ENCODE measurements around the gene LGR4. TPM values are rescaled to one million over a fixed set of nuclear protein-coding genes. Genes with fewer than 3 reads are reported as not detected.
A peak's percentile ranks its signal among the peaks of the same experiment; 100 is the strongest.

LGR4 gene
- total RNA-seq, 1 donor: 25.1 TPM

GRCh38 chr11:27433742-27434141 lies 38.8 kb downstream of the LGR4 start:
- no peak for DNase-seq (ENCODE audit: low read depth)
- TF ChIP-seq, protein P1, sequence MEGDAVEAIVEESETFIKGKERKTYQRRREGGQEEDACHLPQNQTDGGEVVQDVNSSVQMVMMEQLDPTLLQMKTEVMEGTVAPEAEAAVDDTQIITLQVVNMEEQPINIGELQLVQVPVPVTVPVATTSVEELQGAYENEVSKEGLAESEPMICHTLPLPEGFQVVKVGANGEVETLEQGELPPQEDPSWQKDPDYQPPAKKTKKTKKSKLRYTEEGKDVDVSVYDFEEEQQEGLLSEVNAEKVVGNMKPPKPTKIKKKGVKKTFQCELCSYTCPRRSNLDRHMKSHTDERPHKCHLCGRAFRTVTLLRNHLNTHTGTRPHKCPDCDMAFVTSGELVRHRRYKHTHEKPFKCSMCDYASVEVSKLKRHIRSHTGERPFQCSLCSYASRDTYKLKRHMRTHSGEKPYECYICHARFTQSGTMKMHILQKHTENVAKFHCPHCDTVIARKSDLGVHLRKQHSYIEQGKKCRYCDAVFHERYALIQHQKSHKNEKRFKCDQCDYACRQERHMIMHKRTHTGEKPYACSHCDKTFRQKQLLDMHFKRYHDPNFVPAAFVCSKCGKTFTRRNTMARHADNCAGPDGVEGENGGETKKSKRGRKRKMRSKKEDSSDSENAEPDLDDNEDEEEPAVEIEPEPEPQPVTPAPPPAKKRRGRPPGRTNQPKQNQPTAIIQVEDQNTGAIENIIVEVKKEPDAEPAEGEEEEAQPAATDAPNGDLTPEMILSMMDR (IDR thresholded peaks at IDR 0.05; ENCODE audit: insufficient read depth, low read length): no peak
- no peak overlapping the region for H3K4me3 ChIP-seq (ENCODE audit: low read depth, low read length)

- TF ChIP-seq, protein P1 (IDR thresholded peaks at IDR 0.05; ENCODE audit: insufficient read depth, low read length): no peak
- H3K4me3 ChIP-seq (ENCODE audit: low read depth, low read length): no peak overlapping the region
- DNase-seq (ENCODE audit: low read depth): no peak
These were observed 40.8 kb downstream of the LGR4 start for GRCh38 chr11:27431808-27432207.

DNA sequence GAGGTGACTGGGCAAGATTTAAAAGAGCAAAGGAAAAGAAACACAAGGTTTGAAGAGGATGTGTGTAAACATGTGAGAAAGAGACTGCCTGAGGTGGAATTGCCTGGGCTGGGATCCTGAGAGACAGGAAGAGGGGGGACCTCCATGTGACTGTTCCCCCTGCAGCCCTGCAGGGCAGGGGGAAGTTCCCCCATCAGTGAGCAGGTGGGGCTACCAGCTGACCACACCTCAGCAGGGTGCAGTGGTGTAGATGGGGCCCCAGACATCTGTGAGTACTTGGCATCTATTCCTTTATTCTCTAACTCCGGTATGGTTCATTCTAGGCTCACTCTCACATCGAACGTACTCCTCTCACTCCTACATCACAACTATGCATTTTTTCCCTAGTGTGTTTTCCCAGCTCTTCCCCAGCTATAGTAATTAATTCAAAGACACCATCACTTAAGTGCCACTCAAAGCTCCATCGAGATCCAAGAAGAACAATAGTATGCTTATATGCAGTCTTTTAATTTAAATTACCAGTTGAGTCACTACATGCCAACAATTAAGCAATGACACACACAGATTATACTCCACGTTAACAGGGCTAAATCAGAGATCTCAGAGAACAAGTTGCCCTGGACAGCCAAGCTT lies 42.7 kb downstream of the LGR4 start:
- no peak for DNase-seq (ENCODE audit: low read depth)
- TF ChIP-seq, protein P1 (IDR thresholded peaks at IDR 0.05; ENCODE audit: insufficient read depth, low read length): no peak
- no peak overlapping the region for H3K4me3 ChIP-seq (ENCODE audit: low read depth, low read length)

DNA sequence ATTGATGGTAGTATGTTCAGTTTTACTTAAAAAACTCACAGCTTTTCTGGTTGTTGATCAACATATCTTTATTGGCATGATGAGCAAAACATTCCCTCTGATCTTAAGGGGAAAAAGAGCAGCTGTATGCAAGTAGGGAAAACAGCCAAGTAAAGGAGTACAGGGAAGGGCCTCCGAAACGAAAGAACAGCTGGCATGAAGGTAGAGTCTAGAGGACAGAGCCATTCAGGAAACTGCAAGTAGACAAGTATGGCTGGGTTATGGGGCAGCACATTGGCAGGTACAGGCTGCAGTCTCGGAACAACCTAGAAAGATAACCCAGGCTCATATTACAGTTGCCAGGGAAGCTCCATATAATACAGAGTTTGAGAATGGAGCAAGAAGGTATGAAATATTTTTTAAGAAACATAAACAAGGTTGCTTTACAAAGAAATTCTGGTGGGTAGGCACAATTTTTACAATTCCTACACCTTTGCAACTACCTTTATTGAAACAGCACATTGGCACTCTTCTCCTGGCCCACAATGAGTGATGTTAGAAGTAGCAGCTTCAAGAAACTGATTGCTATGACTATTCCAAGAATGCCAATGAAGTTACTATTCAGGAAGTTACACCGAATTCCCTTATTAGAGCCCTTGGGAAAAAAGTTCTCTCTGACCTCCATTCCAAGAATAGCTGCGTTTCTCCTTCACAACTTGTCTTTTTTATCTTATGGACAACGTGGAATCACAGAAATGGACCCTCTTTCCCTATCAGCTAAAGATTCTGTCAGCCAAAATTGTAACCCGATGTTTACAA lies 45.2 kb downstream of the LGR4 start:
- TF ChIP-seq, protein P1 (IDR thresholded peaks at IDR 0.05; ENCODE audit: insufficient read depth, low read length): no peak
- H3K4me3 ChIP-seq (ENCODE audit: low read depth, low read length): no peak overlapping the region
- peak; percentile 67 for DNase-seq (ENCODE audit: low read depth)

DNA sequence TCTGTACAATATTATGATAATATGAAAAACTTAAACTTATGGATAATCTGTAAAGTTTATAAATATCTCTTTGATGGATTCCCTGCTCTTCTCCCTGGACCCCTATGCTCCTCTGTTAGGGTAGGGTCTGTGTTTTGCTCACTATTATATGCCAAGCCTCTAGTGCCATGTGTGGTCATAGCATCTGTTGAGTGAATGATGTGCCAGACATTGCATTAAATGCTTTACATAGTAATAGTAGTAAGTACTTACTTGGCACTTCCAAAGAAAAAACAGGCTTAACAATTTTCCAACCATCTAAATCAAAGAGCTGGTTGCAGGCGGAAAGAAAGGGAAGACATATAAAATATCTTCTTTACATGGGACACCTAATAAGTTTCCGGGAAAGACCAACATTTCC lies 46.8 kb downstream of the LGR4 start:
- TF ChIP-seq, protein P1 (IDR thresholded peaks at IDR 0.05; ENCODE audit: insufficient read depth, low read length): no peak
- H3K4me3 ChIP-seq (ENCODE audit: low read depth, low read length): no peak overlapping the region
- DNase-seq (ENCODE audit: low read depth): no peak

- H3K4me3 ChIP-seq (ENCODE audit: low read depth, low read length): no peak overlapping the region
- TF ChIP-seq, protein P1 (IDR thresholded peaks at IDR 0.05; ENCODE audit: insufficient read depth, low read length): no peak
- DNase-seq (ENCODE audit: low read depth): peak; percentile 88
These were observed 49.5 kb downstream of the LGR4 start for GRCh38 chr11:27423125-27423524.

Data from fibroblast of the aortic adventitia (primary cell).